Measurements from ENCODE around the gene MCUB. TPM values are rescaled to one million over a fixed set of nuclear protein-coding genes. Genes with fewer than 3 reads are reported as not detected.

The MCUB gene
- total RNA-seq, 1 experiment from 2014 or later = 18.6 TPM

DNA sequence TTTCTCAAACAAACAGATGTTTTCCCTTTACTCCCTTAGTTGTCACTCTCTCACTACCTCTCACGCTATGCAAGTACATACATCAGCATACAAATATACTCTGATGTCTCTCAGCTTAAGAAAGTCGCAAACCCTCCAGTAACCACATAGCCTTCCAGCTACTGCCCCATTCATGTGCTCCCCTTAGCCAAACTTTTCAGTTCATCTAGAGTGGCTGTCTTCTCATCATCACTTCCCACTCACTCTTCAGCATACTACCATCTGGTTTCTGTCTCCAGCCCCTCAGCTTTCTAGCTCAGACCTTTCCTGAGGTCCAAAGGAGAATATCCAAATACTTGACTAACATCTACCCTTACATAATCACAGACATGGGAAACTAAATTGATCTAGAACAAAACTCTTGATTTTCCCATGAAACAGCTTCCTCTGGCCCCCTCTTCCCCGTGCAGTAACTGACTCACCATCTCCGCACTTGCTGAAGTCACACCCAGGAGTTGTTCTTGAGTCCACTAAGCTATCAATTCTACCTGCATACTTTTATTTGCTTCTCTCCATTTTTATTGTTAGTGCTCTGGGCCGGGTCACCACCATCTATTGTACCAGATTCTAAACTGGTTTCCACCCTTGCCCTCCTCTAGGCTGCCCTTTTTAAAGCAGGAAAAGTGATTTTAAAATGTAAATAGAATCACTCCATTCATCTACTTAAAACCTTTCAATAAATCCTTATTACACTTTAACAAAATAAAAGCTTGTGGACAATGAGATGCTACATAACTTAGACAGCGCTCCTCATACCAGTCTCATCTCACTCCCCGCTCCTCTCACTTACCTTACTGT lies 86.0 kb downstream of the MCUB start (continued):
- TF ChIP-seq, protein P1, sequence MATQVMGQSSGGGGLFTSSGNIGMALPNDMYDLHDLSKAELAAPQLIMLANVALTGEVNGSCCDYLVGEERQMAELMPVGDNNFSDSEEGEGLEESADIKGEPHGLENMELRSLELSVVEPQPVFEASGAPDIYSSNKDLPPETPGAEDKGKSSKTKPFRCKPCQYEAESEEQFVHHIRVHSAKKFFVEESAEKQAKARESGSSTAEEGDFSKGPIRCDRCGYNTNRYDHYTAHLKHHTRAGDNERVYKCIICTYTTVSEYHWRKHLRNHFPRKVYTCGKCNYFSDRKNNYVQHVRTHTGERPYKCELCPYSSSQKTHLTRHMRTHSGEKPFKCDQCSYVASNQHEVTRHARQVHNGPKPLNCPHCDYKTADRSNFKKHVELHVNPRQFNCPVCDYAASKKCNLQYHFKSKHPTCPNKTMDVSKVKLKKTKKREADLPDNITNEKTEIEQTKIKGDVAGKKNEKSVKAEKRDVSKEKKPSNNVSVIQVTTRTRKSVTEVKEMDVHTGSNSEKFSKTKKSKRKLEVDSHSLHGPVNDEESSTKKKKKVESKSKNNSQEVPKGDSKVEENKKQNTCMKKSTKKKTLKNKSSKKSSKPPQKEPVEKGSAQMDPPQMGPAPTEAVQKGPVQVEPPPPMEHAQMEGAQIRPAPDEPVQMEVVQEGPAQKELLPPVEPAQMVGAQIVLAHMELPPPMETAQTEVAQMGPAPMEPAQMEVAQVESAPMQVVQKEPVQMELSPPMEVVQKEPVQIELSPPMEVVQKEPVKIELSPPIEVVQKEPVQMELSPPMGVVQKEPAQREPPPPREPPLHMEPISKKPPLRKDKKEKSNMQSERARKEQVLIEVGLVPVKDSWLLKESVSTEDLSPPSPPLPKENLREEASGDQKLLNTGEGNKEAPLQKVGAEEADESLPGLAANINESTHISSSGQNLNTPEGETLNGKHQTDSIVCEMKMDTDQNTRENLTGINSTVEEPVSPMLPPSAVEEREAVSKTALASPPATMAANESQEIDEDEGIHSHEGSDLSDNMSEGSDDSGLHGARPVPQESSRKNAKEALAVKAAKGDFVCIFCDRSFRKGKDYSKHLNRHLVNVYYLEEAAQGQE (IDR thresholded peaks at IDR 0.05; ENCODE audit: low read depth) = no peak
- TF ChIP-seq POLR2AphosphoS5 (IDR thresholded peaks at IDR 0.05; ENCODE audit: low read depth, low read length) (no peak), FOSL1 (IDR thresholded peaks at IDR 0.05; ENCODE audit: low read depth) (no peak), JUND (IDR thresholded peaks at IDR 0.05) (no peak), TCF7L2 (IDR thresholded peaks at IDR 0.05; ENCODE audit: borderline replicate concordance, extremely low read depth, insufficient read depth, insufficient read length) (no peak), EZH2 (IDR thresholded peaks at IDR 0.05) (no peak), SP1 (IDR thresholded peaks at IDR 0.05; ENCODE audit: low read depth) (no peak)

GRCh38 chr4:109648266-109648996 lies 88.4 kb downstream of the MCUB start:
- Histone ChIP-seq H3K4me3 (replicated peaks in 1 of 2; ENCODE audit: low read depth in 1 of 2, low read length in 2 of 2) (no peak overlapping the region), H3K79me2 (ENCODE audit: insufficient read depth, low read length) (no peaks in the 10 kb centered on the region), H3K27ac (ENCODE audit: low read depth, low read length) (no peak overlapping the region), H3K36me3 (ENCODE audit: control insufficient read depth in 1 of 2, insufficient read depth in 2 of 2, low read length in 2 of 2) (no peaks in the 10 kb centered on the region), H3K9ac (ENCODE audit: low read length) (no peak overlapping the region), H3K9me3 (ENCODE audit: control insufficient read depth in 1 of 2, insufficient read depth in 1 of 2, low read depth in 1 of 2, low read length in 2 of 2) (0 out of 4 replicates have a peak, but pooled peaks cover 0 to 3% of the 10 kb centered on the region in 2 experiments), H3K9me2 (ENCODE audit: insufficient read depth) (no peaks in the 10 kb centered on the region), H2AFZ (ENCODE audit: low read depth, low read length, poor library complexity, severe bottlenecking) (no peak overlapping the region), H3K4me2 (ENCODE audit: low read length) (no peak overlapping the region), H3K4me1 (ENCODE audit: control insufficient read depth in 1 of 2, insufficient read depth in 2 of 2, low read length in 2 of 2) (no peaks in the 10 kb centered on the region), H3K27me3 (ENCODE audit: insufficient read depth, low read length) (no peaks in the 10 kb centered on the region), H4K20me1 (ENCODE audit: insufficient read depth) (no peaks in the 10 kb centered on the region)
- ATAC-seq (no peak), DNase-seq (ENCODE audit: low read depth, low spot score) (no peak)
- no TSS peak for BruUV-seq (replicated peaks)
- TF ChIP-seq, protein P2, sequence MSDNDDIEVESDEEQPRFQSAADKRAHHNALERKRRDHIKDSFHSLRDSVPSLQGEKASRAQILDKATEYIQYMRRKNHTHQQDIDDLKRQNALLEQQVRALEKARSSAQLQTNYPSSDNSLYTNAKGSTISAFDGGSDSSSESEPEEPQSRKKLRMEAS (IDR thresholded peaks at IDR 0.05) = no peak
- TF ChIP-seq EZH2 (IDR thresholded peaks at IDR 0.05) (no peak), ZFX (IDR thresholded peaks at IDR 0.05) (no peak), ZNF274 (IDR thresholded peaks at IDR 0.05; ENCODE audit: low read depth, low read length) (no peak)
- TF ChIP-seq, protein P3, sequence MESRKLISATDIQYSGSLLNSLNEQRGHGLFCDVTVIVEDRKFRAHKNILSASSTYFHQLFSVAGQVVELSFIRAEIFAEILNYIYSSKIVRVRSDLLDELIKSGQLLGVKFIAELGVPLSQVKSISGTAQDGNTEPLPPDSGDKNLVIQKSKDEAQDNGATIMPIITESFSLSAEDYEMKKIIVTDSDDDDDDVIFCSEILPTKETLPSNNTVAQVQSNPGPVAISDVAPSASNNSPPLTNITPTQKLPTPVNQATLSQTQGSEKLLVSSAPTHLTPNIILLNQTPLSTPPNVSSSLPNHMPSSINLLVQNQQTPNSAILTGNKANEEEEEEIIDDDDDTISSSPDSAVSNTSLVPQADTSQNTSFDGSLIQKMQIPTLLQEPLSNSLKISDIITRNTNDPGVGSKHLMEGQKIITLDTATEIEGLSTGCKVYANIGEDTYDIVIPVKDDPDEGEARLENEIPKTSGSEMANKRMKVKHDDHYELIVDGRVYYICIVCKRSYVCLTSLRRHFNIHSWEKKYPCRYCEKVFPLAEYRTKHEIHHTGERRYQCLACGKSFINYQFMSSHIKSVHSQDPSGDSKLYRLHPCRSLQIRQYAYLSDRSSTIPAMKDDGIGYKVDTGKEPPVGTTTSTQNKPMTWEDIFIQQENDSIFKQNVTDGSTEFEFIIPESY (IDR thresholded peaks at IDR 0.05; ENCODE audit: extremely low read depth, insufficient replicate concordance, low read length) = no peak
- CTCF ChIA-PET = no interaction called here
- RAD21 ChIA-PET (ENCODE audit: low non-redundant PET in 1 of 2, low total read pairs in 2 of 2, uncharacterized antibody in 2 of 2, unreplicated experiment in 2 of 2) = no interaction called here
- POLR2A ChIA-PET = no interaction called here
- intact Hi-C loops (cut with micrococcal nuclease) = no loop called here
